Panc1 (cell line): Measurements from ENCODE around the gene NRP2. TPM values are rescaled to one million over a fixed set of nuclear protein-coding genes. Genes with fewer than 3 reads are reported as not detected.

Experiments used
- ATAC-seq: fragments of 200-7000 bp; cut with Tn5 transposase; 2 replicates; pipeline ENCODE4 v1.9.1; 2020; ENCODE audit warnings: mild to moderate bottlenecking, moderate library complexity
- BruUV-seq: library from RNA; stranded (reverse); fragments of 400-500 nt; replicated peaks from 2 replicates; lab custom pipeline; 2021; lab: Mats Ljungman, UMichigan
- CTCF ChIA-PET: fragments of 300-600 bp; sonication (Branson Sonifier 250); formaldehyde crosslinking; loops from one replicate; lab custom pipeline; 2022; ENCODE audit warnings: antibody characterized with exemption; lab: Charles Lee
- POLR2A ChIA-PET: fragments of 300-600 bp; sonication (Branson Sonifier 250); formaldehyde crosslinking; loops from one replicate; lab custom pipeline; 2022; ENCODE audit warnings: antibody characterized with exemption; lab: Charles Lee
- DNase-seq: peaks from one replicate; pipeline ENCODE4 v3.0.0-alpha.2; 2010; ENCODE audit warnings: low read depth, low spot score
- H3K27ac ChIP-seq: 2 replicates; pipeline ENCODE4 v1.5.1; 2011; ENCODE audit warnings: mild to moderate bottlenecking, low read length, inconsistent platforms
- H3K27me3 ChIP-seq: fragments of 200-500 bp; sonication (Bioruptor generic); 2 replicates; pipeline ENCODE4 v1.6.0; 2014; ENCODE audit warnings: low read length, inconsistent platforms; ENCODE audit not compliant: control insufficient read depth, insufficient read depth
- H3K36me3 ChIP-seq: fragments of 200-500 bp; sonication (Bioruptor generic); 2 replicates; pipeline ENCODE4 v1.5.1; 2014; ENCODE audit warnings: inconsistent platforms, mild to moderate bottlenecking, low read length, moderate library complexity; ENCODE audit not compliant: control insufficient read depth, insufficient read depth
- H3K4me1 ChIP-seq: 2 replicates; pipeline ENCODE4 v1.5.1; 2011; ENCODE audit warnings: inconsistent platforms, mild to moderate bottlenecking, low read length, moderate library complexity; ENCODE audit not compliant: control insufficient read depth, insufficient read depth
- H3K4me3 ChIP-seq, 2 experiments: 2 replicates each; pipeline ENCODE4 v1.5.1; 2011 to 2012; ENCODE audit warnings: low read depth in 2 of 2, low read length in 2 of 2, mild to moderate bottlenecking in 2 of 2, inconsistent platforms in 1 of 2, moderate library complexity in 1 of 2
- H3K9me3 ChIP-seq: fragments of 200-500 bp; sonication (Bioruptor generic); 2 replicates; pipeline ENCODE4 v1.5.1; 2014; ENCODE audit warnings: low read depth, mild to moderate bottlenecking, inconsistent platforms, low read length, moderate library complexity; ENCODE audit not compliant: control insufficient read depth, insufficient read depth
- POLR2AphosphoS5 ChIP-seq: IDR thresholded peaks from 2 replicates; pipeline ENCODE4 v1.6.1; 2012; ENCODE audit warnings: mild to moderate bottlenecking, low read depth, low read length, moderate library complexity
- SIN3A ChIP-seq: IDR thresholded peaks from 2 replicates; pipeline ENCODE4 v1.6.1; 2012; ENCODE audit warnings: low read depth, mild to moderate bottlenecking, low read length, moderate library complexity, borderline replicate concordance; ENCODE audit not compliant: insufficient read depth
- TCF7L2 ChIP-seq: IDR thresholded peaks from 2 replicates; pipeline ENCODE4 v1.6.1; 2011; ENCODE audit warnings: mild to moderate bottlenecking, low read depth, low read length, inconsistent platforms
- in situ Hi-C: cut with HindIII; loops from 2 replicates; pipeline ENCODE4 v1.10.0; 2016; ENCODE audit warnings: low sequenced_read_pairs, low pct_unique_long_range_greater_than_20kb
- intact Hi-C: fragments of 100-400 bp; cut with micrococcal nuclease; formaldehyde crosslinking; loops from one replicate; pipeline ENCODE4 v1.10.0; 2022; ENCODE audit not compliant: unreplicated experiment
- total RNA-seq: library from RNA; stranded (reverse); gene quantifications from one replicate; pipeline ENCODE4 v1.2.1, GENCODE V29; 2021; ENCODE audit not compliant: unreplicated experiment
- TF ChIP-seq, protein P1 (sequence below): fragments of 450-650 bp; IDR thresholded peaks from 2 replicates; pipeline ENCODE4 v1.5.1; 2017; ENCODE audit warnings: mild to moderate bottlenecking
- TF ChIP-seq, protein P2 (sequence below), 2 experiments: IDR thresholded peaks; 2 replicates each; pipeline ENCODE4 v1.6.1; 2011 to 2012; ENCODE audit warnings: low read depth in 2 of 2, control low read depth in 1 of 2, low read length in 1 of 2, mild to moderate bottlenecking in 1 of 2, moderate library complexity in 1 of 2; ENCODE audit not compliant: insufficient read depth in 1 of 2

NRP2 gene
- total RNA-seq, 1 experiment from 2014 or later: 6.7 TPM

DNA sequence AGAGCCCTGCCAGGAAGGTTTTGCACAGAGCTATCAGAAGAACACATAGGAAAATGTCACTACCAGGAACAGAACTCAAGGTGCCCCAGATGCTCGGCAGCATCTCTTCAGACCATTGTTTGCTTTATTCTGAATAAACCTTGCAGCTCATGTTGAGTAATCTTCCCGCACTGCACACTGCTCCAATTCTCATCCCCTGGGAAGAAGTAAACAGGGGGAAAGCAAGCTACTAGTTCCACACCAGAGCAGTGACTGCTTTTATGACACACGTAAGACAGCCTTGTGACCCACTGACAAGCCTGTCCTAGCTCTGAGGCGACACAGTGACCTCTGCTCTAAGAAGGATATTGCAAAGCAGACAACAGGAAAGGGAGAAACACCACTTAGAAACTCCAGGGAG lies 44.2 kb downstream of the NRP2 start:
- Histone ChIP-seq H3K27ac (no peak overlapping the region), H3K36me3 (no peaks in the 10 kb centered on the region), H3K4me1 (no peaks in the 10 kb centered on the region), H3K9me3 (no peaks in the 10 kb centered on the region), H3K27me3 (no peaks in the 10 kb centered on the region; the same call in 1 of the 2 replicates), H3K4me3 (no peak overlapping the region)
- intact Hi-C loops: no loop called here
- no TSS peak for BruUV-seq
- no peak for DNase-seq
- TF ChIP-seq, protein P1, sequence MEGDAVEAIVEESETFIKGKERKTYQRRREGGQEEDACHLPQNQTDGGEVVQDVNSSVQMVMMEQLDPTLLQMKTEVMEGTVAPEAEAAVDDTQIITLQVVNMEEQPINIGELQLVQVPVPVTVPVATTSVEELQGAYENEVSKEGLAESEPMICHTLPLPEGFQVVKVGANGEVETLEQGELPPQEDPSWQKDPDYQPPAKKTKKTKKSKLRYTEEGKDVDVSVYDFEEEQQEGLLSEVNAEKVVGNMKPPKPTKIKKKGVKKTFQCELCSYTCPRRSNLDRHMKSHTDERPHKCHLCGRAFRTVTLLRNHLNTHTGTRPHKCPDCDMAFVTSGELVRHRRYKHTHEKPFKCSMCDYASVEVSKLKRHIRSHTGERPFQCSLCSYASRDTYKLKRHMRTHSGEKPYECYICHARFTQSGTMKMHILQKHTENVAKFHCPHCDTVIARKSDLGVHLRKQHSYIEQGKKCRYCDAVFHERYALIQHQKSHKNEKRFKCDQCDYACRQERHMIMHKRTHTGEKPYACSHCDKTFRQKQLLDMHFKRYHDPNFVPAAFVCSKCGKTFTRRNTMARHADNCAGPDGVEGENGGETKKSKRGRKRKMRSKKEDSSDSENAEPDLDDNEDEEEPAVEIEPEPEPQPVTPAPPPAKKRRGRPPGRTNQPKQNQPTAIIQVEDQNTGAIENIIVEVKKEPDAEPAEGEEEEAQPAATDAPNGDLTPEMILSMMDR: no peak
- in situ Hi-C loops: no loop called here
- ChIA-PET POLR2A (no interaction called here), CTCF (no interaction called here)
- ATAC-seq: no peak

DNA sequence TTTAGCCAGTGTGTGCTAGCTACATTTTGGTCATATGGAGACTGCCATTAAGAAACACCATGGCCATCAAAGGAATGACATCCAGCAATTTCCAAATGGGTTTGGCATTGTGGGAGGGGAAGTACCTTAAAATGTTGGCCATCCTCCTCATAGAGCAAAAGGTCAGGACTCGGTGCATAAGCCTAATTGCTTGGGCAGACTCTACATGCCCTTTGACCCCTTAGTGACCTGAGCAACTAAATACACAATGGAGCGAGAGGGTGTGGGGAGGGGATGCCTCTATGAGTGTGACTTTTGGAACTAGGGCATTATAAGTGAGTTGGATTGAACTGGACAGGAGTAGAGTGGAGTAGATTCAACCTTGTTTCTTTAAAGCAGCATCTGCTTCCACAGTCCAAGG lies 44.9 kb downstream of the NRP2 start:
- DNase-seq: no peak
- BruUV-seq: no TSS peak
- intact Hi-C loops: no loop called here
- no peaks in the 10 kb centered on the region for H3K9me3 ChIP-seq
- H3K36me3 ChIP-seq: no peaks in the 10 kb centered on the region
- H3K27ac ChIP-seq: no peak overlapping the region
- H3K27me3 ChIP-seq: no peaks in the 10 kb centered on the region; the same call in 1 of the 2 replicates
- CTCF ChIA-PET: no interaction called here
- TF ChIP-seq, protein P2, sequence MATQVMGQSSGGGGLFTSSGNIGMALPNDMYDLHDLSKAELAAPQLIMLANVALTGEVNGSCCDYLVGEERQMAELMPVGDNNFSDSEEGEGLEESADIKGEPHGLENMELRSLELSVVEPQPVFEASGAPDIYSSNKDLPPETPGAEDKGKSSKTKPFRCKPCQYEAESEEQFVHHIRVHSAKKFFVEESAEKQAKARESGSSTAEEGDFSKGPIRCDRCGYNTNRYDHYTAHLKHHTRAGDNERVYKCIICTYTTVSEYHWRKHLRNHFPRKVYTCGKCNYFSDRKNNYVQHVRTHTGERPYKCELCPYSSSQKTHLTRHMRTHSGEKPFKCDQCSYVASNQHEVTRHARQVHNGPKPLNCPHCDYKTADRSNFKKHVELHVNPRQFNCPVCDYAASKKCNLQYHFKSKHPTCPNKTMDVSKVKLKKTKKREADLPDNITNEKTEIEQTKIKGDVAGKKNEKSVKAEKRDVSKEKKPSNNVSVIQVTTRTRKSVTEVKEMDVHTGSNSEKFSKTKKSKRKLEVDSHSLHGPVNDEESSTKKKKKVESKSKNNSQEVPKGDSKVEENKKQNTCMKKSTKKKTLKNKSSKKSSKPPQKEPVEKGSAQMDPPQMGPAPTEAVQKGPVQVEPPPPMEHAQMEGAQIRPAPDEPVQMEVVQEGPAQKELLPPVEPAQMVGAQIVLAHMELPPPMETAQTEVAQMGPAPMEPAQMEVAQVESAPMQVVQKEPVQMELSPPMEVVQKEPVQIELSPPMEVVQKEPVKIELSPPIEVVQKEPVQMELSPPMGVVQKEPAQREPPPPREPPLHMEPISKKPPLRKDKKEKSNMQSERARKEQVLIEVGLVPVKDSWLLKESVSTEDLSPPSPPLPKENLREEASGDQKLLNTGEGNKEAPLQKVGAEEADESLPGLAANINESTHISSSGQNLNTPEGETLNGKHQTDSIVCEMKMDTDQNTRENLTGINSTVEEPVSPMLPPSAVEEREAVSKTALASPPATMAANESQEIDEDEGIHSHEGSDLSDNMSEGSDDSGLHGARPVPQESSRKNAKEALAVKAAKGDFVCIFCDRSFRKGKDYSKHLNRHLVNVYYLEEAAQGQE (IDR thresholded peaks at IDR 0.05; ENCODE audit: insufficient read depth in 1 of 2, low read depth in 2 of 2, low read length in 1 of 2): no peak
- TF ChIP-seq TCF7L2 (no peak), POLR2AphosphoS5 (no peak), SIN3A (no peak)
- TF ChIP-seq, protein P1: no peak
- POLR2A ChIA-PET: no interaction called here
- H3K4me1 ChIP-seq: no peaks in the 10 kb centered on the region
- in situ Hi-C loops: no loop called here
- no peak overlapping the region for H3K4me3 ChIP-seq
- no peak for ATAC-seq

DNA sequence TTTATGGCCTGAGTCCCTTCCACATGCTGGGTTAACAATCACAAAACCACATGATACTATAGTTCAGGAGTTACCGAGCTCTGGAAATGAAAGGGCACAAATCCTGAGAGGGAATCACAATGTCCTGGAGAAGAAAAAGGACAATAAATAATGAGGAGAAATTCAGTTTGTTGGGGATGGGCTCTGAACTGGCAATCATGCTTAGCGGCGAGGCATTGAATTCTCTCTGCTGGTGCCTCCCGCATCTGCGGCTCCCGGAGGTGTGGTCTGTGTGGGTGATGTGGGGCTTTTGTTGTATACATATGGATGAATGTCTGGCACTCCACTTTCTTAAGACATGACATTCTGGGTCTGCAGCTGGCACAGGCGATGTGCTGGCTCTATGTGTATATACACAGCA lies 46.1 kb downstream of the NRP2 start:
- POLR2A ChIA-PET: no interaction called here

More for the DNA sequence above, 46.1 kb downstream of the NRP2 start:
- CTCF ChIA-PET: no interaction called here
- ATAC-seq: no peak
- Histone ChIP-seq H3K4me3 (no peak overlapping the region), H3K9me3 (no peaks in the 10 kb centered on the region), H3K36me3 (no peaks in the 10 kb centered on the region), H3K4me1 (no peaks in the 10 kb centered on the region), H3K27me3 (no peaks in the 10 kb centered on the region; the same call in 1 of the 2 replicates), H3K27ac (no peak overlapping the region)
- TF ChIP-seq, protein P1: no peak
- no peak for TF ChIP-seq TCF7L2
- TF ChIP-seq, protein P2 (IDR thresholded peaks at IDR 0.05; ENCODE audit: insufficient read depth in 1 of 2, low read depth in 2 of 2, low read length in 1 of 2): no peak
- no peak for TF ChIP-seq POLR2AphosphoS5
- TF ChIP-seq SIN3A: no peak
- intact Hi-C loops (no loop called here), in situ Hi-C loops (no loop called here)
- no TSS peak for BruUV-seq
- no peak for DNase-seq
